Coronary artery (tissue), 2 donors: Measurements from ENCODE around the gene DRC1.

Source experiments
- DNase-seq: peaks from one replicate; pipeline ENCODE4 v3.0.0-alpha.2; 2017; ENCODE audit warnings: low spot score
- H3K27ac ChIP-seq, 2 donors: fragments of 200-600 bp; sonication (generic); one replicate each; pipeline ENCODE4 v1.5.1; 2016 to 2019
- H3K4me3 ChIP-seq: fragments of 200-600 bp; sonication (generic); 2 replicates; pipeline ENCODE4 v1.5.1; 2016; ENCODE audit warnings: mild to moderate bottlenecking, moderate library complexity
- TF ChIP-seq, protein P1 (sequence below): fragments of 200-600 bp; sonication (generic); IDR thresholded peaks from one replicate; pipeline ENCODE4 v1.5.1; 2019; ENCODE audit warnings: antibody characterized with exemption

DRC1 gene

DNA sequence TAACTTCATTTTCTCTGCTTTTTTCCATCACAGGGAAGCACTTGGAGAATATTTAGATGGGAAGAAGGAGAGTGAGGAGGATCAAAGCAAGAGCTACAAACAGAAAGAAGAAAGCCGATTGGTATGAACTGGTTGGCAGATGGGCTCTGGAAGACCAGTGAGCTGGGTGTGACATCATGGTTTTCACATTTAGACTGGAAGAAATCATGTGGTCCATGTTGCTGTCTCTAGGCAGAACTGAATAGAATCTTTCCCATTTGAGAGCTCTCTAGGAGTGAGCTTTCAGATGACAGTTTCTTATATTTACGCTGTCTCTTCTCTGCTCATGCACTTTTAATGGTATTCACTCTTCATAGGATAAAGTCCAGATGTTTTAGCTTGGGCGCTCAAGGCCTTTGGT lies 12.6 kb downstream of the DRC1 start:
- Histone ChIP-seq H3K4me3 (no peak overlapping the region), H3K27ac (no peak overlapping the region)
- TF ChIP-seq, protein P1, sequence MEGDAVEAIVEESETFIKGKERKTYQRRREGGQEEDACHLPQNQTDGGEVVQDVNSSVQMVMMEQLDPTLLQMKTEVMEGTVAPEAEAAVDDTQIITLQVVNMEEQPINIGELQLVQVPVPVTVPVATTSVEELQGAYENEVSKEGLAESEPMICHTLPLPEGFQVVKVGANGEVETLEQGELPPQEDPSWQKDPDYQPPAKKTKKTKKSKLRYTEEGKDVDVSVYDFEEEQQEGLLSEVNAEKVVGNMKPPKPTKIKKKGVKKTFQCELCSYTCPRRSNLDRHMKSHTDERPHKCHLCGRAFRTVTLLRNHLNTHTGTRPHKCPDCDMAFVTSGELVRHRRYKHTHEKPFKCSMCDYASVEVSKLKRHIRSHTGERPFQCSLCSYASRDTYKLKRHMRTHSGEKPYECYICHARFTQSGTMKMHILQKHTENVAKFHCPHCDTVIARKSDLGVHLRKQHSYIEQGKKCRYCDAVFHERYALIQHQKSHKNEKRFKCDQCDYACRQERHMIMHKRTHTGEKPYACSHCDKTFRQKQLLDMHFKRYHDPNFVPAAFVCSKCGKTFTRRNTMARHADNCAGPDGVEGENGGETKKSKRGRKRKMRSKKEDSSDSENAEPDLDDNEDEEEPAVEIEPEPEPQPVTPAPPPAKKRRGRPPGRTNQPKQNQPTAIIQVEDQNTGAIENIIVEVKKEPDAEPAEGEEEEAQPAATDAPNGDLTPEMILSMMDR, result no peak
- DNase-seq, result no peak

- no peak overlapping the region for H3K27ac ChIP-seq
- no peak for DNase-seq
- TF ChIP-seq, protein P1, result no peak
- H3K4me3 ChIP-seq, result no peak overlapping the region
Measured at GRCh38 chr2:26421961-26422360, 20.2 kb downstream of the DRC1 start.

DNA sequence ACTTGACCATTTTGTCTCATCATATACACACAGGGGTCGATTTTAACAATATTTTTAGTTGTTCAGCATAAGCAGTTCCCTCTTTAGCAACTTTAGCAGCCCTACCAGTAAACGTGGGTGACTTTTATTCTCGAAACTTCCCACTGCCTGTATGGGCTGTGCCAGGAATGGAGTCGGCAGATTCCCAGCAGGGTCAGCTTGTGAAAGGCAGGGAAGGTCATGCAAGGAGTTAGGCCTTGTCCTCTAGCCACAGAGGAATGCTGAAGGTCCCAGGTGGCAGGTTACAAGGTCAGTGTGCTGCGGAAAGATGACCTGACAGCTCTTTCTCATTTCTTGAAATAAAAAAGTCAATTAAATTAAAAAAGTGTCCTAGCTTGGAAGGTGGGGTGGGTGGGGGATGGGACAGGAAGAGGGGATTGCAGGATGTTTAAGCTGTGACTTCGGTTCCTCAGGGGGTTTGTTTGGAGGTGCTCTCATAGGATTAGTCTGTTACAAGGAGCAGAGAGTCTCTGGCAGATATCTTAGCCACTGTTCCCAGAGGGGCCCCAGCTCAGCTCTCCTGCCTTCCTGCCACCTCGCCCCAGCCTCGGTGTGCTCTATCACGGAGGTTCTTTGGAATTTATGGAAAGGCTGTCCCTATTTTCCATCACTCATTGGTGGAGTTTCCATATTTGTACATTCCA lies 21.4 kb downstream of the DRC1 start:
- no peak overlapping the region for H3K4me3 ChIP-seq
- TF ChIP-seq, protein P1, result no peak
- no peak for DNase-seq
- H3K27ac ChIP-seq, result no peak overlapping the region

DNA sequence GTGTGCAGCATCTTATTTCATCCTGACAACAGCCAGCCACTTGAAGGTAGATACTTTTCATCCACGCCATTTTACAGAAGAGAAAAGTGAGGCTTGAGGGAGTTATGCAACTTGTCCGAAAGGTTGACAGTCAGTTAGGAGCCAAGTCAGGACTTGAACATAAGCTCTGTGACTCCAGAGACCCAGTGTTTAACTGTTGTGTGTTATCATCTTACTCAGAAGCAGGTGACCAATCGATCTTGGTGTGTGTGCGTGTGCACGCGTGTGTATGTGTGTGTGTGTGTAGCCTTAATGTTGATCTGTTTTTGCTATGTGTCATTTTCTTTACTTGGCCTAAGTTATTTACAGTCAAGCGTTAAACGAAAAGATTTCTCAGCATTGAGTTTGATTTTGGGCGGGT lies 22.0 kb downstream of the DRC1 start:
- Histone ChIP-seq H3K4me3 (no peak overlapping the region), H3K27ac (no peak overlapping the region)
- DNase-seq, result no peak
- TF ChIP-seq, protein P1, result no peak

DNA sequence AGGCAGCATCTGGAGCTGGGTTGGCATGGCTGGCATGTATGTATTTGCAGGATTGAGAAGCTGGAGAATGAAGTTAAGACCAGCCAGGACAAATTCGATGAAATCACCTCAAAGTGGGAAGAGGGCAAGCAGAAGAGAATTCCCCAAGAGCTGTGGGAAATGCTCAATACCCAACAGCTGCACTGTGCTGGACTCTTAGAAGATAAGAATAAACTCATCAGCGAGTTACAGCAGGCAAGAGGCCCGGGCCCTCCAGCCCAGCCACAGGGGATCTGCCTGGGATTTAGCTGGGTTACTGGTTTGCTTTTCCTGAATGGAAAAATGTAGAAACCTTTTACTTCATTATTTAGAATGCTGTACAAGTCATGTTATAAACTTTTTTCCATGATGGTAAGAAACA lies 22.5 kb downstream of the DRC1 start:
- H3K27ac ChIP-seq, result no peak overlapping the region
- TF ChIP-seq, protein P1, result no peak
- no peak overlapping the region for H3K4me3 ChIP-seq
- DNase-seq, result no peak

GRCh38 chr2:26428846-26429245 lies 27.1 kb downstream of the DRC1 start:
- TF ChIP-seq, protein P1, result no peak
- no peak overlapping the region for H3K4me3 ChIP-seq
- no peak overlapping the region for H3K27ac ChIP-seq
- no peak for DNase-seq

- no peak for DNase-seq
- TF ChIP-seq, protein P1, result no peak
- Histone ChIP-seq H3K4me3 (no peak overlapping the region), H3K27ac (no peak overlapping the region)
Measured at GRCh38 chr2:26429779-26430578, 28.3 kb downstream of the DRC1 start.
